GM23248 (cell line): Measurements from ENCODE around the gene HLX.

ENCODE experiments used
- EZH2 ChIP-seq: fragments of 200-600 bp; sonication (generic); IDR thresholded peaks from 2 replicates; pipeline ENCODE4 v1.6.1; 2018; ENCODE audit warnings: antibody characterized with exemption, mild to moderate bottlenecking; ENCODE audit not compliant: insufficient read depth, poor library complexity, severe bottlenecking
- EZH2phosphoT487 ChIP-seq: fragments of 200-600 bp; sonication (generic); IDR thresholded peaks from 2 replicates; pipeline ENCODE4 v1.6.1; 2018; ENCODE audit warnings: antibody characterized with exemption, moderate library complexity, mild to moderate bottlenecking, low read depth; ENCODE audit not compliant: insufficient read depth

DNA sequence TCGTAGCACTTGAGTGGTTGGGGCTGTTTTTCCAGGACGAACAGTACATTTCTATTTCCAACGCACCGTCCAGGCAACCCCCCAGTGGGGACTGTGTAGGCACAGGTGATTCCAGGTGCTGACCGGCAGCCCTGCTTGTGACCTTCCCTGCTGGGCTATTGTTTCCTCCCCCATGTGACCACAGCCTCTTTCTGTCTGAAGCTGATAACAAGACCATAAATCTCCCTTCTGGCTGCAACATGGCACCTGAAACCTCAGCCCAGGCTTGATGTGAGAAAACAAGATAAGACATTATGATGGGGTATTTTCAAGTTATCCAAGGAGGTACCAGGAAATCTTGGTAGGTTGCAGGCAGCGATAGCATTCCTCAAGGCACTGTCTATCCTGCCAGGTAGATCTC, 48.2 kb downstream of the HLX start:
- TF ChIP-seq EZH2 (no peak), EZH2phosphoT487 (no peak)
